IPS-18a (cell line): Measurements from ENCODE around the gene ZNF778.
"Not testable (repeated sequence)": the region's sequence is repeated elsewhere in the genome, so short reads cannot be mapped to it uniquely, and the experiment has no call there.

Experiments used
- H3K27ac ChIP-seq: one replicate; pipeline ENCODE4 v1.5.1; 2013; ENCODE audit warnings: low read length
- H3K27me3 ChIP-seq: one replicate; pipeline ENCODE4 v1.6.1; 2013; ENCODE audit warnings: mild to moderate bottlenecking, low read length; ENCODE audit not compliant: control insufficient read depth, insufficient read depth
- H3K36me3 ChIP-seq: one replicate; pipeline ENCODE4 v1.6.1; 2013; ENCODE audit warnings: low read depth, low read length; ENCODE audit not compliant: control insufficient read depth
- H3K4me1 ChIP-seq: one replicate; pipeline ENCODE4 v1.6.1; 2013; ENCODE audit warnings: low read depth, low read length; ENCODE audit not compliant: control insufficient read depth
- H3K4me3 ChIP-seq: one replicate; pipeline ENCODE4 v1.5.1; 2013; ENCODE audit warnings: low read length
- H3K9ac ChIP-seq: one replicate; pipeline ENCODE4 v1.6.1; 2013; ENCODE audit warnings: mild to moderate bottlenecking, low read length, moderate library complexity
- H3K9me3 ChIP-seq: one replicate; pipeline ENCODE4 v1.6.1; 2013; ENCODE audit warnings: low read depth, low read length; ENCODE audit not compliant: control insufficient read depth

The ZNF778 gene

GRCh38 chr16:89257757-89258465 is 40.4 kb downstream of the ZNF778 start:
- H3K4me1 ChIP-seq: no peaks in the 10 kb centered on the region
- no peak overlapping the region for H3K4me3 ChIP-seq
- H3K27ac ChIP-seq: no peak overlapping the region

GRCh38 chr16:89259901-89260300 is 42.4 kb downstream of the ZNF778 start:
- H3K4me3 ChIP-seq, H3K9me3 ChIP-seq, H3K4me1 ChIP-seq, H3K27ac ChIP-seq, H3K9ac ChIP-seq, H3K36me3 ChIP-seq: not testable (repeated sequence)
- peaks cover 21% of the 10 kb centered on the region for H3K27me3 ChIP-seq

More at GRCh38 chr16:89257757-89258465, 40.4 kb downstream of the ZNF778 start:
- Histone ChIP-seq H3K27me3 (peaks cover 21% of the 10 kb centered on the region), H3K36me3 (no peaks in the 10 kb centered on the region), H3K9ac (no peak overlapping the region), H3K9me3 (no peaks in the 10 kb centered on the region)

- no peak overlapping the region for H3K9ac ChIP-seq
- H3K27ac ChIP-seq: no peak overlapping the region
- no peaks in the 10 kb centered on the region for H3K36me3 ChIP-seq
Observed at GRCh38 chr16:89261691-89262563, 44.4 kb downstream of the ZNF778 start.

GRCh38 chr16:89264800-89265550 is 47.5 kb downstream of the ZNF778 start:
- no peak overlapping the region for H3K9ac ChIP-seq
- no peaks in the 10 kb centered on the region for H3K27me3 ChIP-seq
- no peak overlapping the region for H3K27ac ChIP-seq
- no peaks in the 10 kb centered on the region for H3K9me3 ChIP-seq
- H3K4me1 ChIP-seq: no peaks in the 10 kb centered on the region
- peaks cover 15% of the 10 kb centered on the region for H3K36me3 ChIP-seq
- no peak overlapping the region for H3K4me3 ChIP-seq

More at GRCh38 chr16:89261691-89262563, 44.4 kb downstream of the ZNF778 start:
- Histone ChIP-seq H3K27me3 (peaks cover 14% of the 10 kb centered on the region), H3K4me3 (no peak overlapping the region), H3K4me1 (no peaks in the 10 kb centered on the region), H3K9me3 (no peaks in the 10 kb centered on the region)

GRCh38 chr16:89265647-89266046 is 48.1 kb downstream of the ZNF778 start:
- Histone ChIP-seq H3K27ac (no peak overlapping the region), H3K4me3 (no peak overlapping the region), H3K36me3 (peaks cover 22% of the 10 kb centered on the region), H3K9ac (no peak overlapping the region), H3K4me1 (no peaks in the 10 kb centered on the region), H3K9me3 (no peaks in the 10 kb centered on the region), H3K27me3 (no peaks in the 10 kb centered on the region)

GRCh38 chr16:89266521-89267134 is 49.1 kb downstream of the ZNF778 start:
- no peaks in the 10 kb centered on the region for H3K4me1 ChIP-seq

GRCh38 chr16:89267746-89268145 is 50.2 kb downstream of the ZNF778 start:
- not testable (repeated sequence) for H3K4me1 ChIP-seq, H3K27ac ChIP-seq
- H3K36me3 ChIP-seq: peaks cover 33% of the 10 kb centered on the region

More at GRCh38 chr16:89266521-89267134, 49.1 kb downstream of the ZNF778 start:
- no peak overlapping the region for H3K4me3 ChIP-seq
- H3K9me3 ChIP-seq: no peaks in the 10 kb centered on the region
- no peak overlapping the region for H3K27ac ChIP-seq
- no peak overlapping the region for H3K9ac ChIP-seq
- H3K36me3 ChIP-seq: peaks cover 28% of the 10 kb centered on the region
- no peaks in the 10 kb centered on the region for H3K27me3 ChIP-seq

GRCh38 chr16:89268585-89268984 is 51.1 kb downstream of the ZNF778 start:
- H3K9me3 ChIP-seq: no peaks in the 10 kb centered on the region
- no peak overlapping the region for H3K27ac ChIP-seq
- H3K4me1 ChIP-seq: no peaks in the 10 kb centered on the region
- H3K36me3 ChIP-seq: peaks cover 38% of the 10 kb centered on the region
- H3K9ac ChIP-seq: no peak overlapping the region
- no peak overlapping the region for H3K4me3 ChIP-seq
- no peaks in the 10 kb centered on the region for H3K27me3 ChIP-seq

More at GRCh38 chr16:89267746-89268145, 50.2 kb downstream of the ZNF778 start:
- not testable (repeated sequence) for H3K27me3 ChIP-seq, H3K4me3 ChIP-seq, H3K9ac ChIP-seq, H3K9me3 ChIP-seq

GRCh38 chr16:89268987-89269735 is 51.7 kb downstream of the ZNF778 start:
- Histone ChIP-seq H3K27me3 (no peaks in the 10 kb centered on the region), H3K9ac (no peak overlapping the region), H3K4me1 (no peaks in the 10 kb centered on the region), H3K27ac (no peak overlapping the region), H3K4me3 (no peak overlapping the region), H3K9me3 (no peaks in the 10 kb centered on the region), H3K36me3 (peaks cover 44% of the 10 kb centered on the region)

- H3K36me3 ChIP-seq: peaks cover 52% of the 10 kb centered on the region
- no peak overlapping the region for H3K27ac ChIP-seq
- no peaks in the 10 kb centered on the region for H3K9me3 ChIP-seq
- H3K4me1 ChIP-seq: no peaks in the 10 kb centered on the region
- no peak overlapping the region for H3K4me3 ChIP-seq
- no peaks in the 10 kb centered on the region for H3K27me3 ChIP-seq
- no peak overlapping the region for H3K9ac ChIP-seq
Observed at GRCh38 chr16:89269805-89270665, 52.5 kb downstream of the ZNF778 start.
